WI38 (cell line): ENCODE data around the gene FADS3.

Source experiments
- H3K4me3 ChIP-seq: 2 replicates; pipeline ENCODE4 v1.5.1; 2011; ENCODE audit warnings: low read depth, mild to moderate bottlenecking, control low read depth, low read length
- TF ChIP-seq, protein P1 (sequence below): IDR thresholded peaks from 2 replicates; pipeline ENCODE4 v1.5.1; 2012; ENCODE audit warnings: low read depth, mild to moderate bottlenecking, control low read depth, low read length

Gene FADS3

DNA sequence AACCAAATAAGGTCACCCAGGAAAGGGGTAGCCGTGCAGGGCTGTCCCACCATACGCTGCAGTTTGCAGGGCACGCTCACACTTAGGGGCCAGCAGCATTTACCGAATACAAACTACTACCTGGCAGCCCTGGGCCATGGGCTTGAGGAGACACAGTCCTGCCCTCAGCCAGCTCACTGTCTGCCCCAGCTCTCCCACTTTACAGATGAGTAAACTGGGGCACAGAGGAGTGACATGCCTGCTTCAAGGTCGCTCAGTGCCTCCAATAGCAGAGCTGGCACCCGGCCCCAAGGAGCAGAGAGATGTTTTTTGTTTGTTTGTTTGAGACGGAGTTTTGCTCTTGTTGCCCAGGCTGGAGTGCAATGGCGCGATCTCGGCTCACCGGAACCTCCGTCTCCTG lies 2.8 kb downstream of the FADS3 start:
- no peak overlapping the region for H3K4me3 ChIP-seq
- TF ChIP-seq, protein P1, sequence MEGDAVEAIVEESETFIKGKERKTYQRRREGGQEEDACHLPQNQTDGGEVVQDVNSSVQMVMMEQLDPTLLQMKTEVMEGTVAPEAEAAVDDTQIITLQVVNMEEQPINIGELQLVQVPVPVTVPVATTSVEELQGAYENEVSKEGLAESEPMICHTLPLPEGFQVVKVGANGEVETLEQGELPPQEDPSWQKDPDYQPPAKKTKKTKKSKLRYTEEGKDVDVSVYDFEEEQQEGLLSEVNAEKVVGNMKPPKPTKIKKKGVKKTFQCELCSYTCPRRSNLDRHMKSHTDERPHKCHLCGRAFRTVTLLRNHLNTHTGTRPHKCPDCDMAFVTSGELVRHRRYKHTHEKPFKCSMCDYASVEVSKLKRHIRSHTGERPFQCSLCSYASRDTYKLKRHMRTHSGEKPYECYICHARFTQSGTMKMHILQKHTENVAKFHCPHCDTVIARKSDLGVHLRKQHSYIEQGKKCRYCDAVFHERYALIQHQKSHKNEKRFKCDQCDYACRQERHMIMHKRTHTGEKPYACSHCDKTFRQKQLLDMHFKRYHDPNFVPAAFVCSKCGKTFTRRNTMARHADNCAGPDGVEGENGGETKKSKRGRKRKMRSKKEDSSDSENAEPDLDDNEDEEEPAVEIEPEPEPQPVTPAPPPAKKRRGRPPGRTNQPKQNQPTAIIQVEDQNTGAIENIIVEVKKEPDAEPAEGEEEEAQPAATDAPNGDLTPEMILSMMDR, result no peak

DNA sequence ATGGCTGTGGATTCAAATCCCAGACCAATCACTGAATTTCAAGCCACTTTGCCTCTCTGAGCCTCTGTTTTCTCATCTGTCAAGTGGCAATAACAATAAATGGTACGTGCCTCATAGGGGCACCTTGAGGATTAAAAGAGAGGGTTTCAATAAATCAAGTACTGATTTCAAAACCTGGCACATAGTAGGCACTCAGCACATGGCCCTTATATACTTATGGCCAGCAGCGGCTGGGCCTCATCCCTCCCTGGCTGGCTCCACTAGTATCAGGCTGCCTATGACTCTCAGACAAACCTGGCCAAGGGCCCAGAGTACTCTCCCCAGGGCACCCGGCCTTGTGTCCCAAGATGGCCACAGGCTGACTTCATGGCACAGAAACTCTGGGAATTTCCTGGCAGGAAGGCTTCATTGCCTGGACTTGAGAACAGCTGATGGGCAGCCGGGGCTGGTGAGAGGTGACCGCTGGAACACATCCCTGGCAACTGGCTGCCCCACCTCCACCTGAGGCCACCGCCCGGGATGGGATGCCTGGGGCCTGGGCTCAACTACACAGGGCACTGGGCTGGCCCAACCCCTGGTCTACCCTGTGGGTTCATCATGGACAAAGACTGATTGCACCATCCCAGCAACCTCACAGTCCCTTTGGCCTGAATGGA lies 3.4 kb downstream of the FADS3 start:
- no peak overlapping the region for H3K4me3 ChIP-seq
- TF ChIP-seq, protein P1, result no peak

DNA sequence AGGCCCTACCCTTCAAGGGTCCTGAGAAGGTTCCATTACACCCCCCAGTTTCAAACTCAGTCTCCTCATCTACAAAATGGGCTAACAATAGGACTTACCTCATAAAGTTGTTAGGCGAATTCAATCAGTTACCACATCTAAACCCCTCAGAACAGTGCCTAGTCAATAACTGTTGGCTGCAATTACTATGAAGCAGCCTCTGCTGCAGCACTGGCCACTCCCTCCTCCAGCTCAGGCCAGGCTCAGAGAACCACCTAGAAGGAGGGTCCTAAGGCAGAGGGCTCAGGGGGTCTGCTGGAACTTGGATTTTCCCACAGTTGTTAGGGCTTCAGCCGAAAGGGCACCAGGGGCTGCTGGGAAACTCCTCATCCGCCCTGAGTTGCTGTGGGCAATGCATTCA lies 4.7 kb downstream of the FADS3 start:
- no peak overlapping the region for H3K4me3 ChIP-seq
- TF ChIP-seq, protein P1, result no peak

DNA sequence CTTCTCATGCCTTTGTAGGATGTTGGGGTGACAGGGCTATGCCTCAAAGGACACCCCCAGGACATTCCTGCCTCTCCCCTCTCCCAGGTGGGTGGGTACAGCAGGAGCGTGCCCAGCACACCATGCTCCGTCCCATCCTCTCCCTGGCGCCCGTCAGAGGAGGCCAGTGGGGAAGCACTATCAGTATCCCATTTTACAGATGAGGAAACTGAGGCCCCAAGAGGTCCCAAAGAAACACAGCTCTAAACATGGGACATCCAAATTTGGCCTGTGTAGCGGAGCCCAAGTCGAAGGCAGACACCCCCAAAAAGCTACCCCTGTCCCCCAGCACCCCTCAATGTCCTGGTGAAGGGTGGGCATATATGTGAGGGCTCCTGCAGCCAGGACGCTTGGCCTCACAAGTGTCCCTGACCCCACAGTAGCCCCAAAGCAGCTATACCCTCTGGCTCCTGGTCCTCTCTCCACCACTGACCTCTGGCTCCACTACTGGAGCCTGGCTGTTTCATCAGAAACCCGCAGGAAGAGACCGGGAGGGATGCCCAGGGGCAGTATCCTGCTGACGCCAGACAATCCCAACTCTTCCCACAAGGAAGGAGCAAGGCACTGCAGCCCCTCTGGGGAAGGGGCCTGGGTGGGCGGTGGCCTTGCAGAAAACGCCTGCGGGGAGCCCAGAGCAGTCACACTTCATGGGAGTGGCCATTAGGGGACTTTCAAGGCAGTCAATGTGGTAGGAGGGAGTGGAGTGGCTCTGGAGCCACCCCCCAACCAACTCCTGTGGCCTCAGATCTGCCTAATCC lies 5.4 kb downstream of the FADS3 start:
- H3K4me3 ChIP-seq, result no peak overlapping the region
- TF ChIP-seq, protein P1, result no peak

DNA sequence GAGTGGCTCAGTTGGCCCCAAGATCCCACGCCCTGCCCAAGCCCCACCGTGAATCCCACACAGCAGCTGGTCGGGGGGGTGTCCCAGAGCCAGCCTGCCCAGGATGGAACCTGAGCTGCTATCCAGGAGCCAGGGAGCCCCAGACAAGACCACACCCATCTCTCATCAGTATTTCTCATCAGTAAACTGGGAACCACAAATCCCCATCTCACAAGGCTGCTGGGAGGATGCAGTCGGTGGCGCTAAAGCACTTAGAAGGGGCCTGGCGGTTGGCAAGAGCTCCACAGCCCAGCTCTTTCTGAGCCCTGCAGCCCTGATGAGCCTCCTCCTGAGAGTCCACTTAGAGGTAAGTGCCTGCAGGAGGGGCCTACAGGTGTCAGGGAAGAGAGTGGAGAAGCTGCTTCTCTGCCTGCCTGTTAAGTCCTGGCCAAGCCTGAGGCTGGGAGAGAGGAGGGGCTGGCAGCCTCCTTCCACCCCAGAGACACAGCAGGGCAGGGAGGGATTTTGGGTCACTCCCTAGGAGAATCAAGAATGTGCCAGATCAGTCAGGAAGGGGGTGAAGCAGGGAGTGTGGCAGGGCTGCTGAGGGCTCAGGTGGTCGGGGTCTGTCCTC lies 6.1 kb downstream of the FADS3 start:
- TF ChIP-seq, protein P1, result no peak
- no peak overlapping the region for H3K4me3 ChIP-seq

DNA sequence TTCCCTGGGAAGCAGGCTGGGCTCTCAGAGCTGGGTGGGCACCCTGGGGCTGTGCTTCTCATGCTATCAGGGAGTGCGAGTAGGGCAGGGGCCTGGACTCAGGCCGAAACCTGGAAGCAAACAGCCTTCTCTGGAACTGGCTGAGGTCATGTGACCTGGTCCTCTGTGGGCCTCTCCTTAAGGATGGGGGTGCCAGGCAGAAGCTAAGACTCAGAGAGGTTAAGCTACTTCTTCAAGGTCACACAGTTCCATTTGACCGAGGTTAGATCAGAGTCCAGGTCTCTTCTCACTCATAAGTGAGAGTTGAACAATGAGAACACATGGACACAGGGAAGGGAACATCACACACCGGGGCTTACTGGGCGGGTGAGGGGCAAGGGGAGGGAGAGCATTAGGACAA lies 7.4 kb downstream of the FADS3 start:
- TF ChIP-seq, protein P1, result no peak
- no peak overlapping the region for H3K4me3 ChIP-seq

DNA sequence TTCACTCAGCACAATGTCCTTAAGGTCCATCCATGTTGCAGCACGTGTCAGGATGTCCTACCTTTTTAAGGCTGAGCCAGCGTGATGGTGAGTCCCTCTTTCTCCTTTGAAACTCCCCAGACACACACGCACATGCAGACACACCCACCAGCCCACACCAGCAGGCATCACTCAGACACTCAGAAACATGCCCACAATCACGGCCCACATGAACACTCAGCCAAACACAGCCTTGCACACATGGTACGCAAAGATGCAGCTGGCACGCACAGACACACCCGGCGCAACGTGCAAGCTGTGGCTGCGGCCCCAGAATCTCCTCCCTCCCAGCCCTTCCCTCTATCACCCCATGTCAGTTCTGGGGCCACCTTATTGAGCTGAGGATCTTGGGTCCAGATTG lies 8.0 kb downstream of the FADS3 start:
- TF ChIP-seq, protein P1, result no peak

More for the DNA sequence above, 8.0 kb downstream of the FADS3 start:
- H3K4me3 ChIP-seq, result no peak overlapping the region
